NT2/D1 (cell line): ENCODE measurements around the gene SNHG17.

ENCODE experiments used
- SUZ12 ChIP-seq: IDR thresholded peaks from 2 replicates; pipeline ENCODE4 v1.6.1; 2011; ENCODE audit not compliant: insufficient read length, insufficient read depth; ENCODE audit errors: extremely low read depth
- YY1 ChIP-seq: IDR thresholded peaks from 2 replicates; pipeline ENCODE4 v1.6.1; 2011; ENCODE audit not compliant: insufficient read length, insufficient read depth
- ZNF274 ChIP-seq: IDR thresholded peaks from 2 replicates; pipeline ENCODE4 v1.6.1; 2011; ENCODE audit warnings: mild to moderate bottlenecking, low read depth, low read length

- TF ChIP-seq SUZ12, result no peak
- TF ChIP-seq ZNF274, result no peak
- TF ChIP-seq YY1, result no peak
Observed at GRCh38 chr20:38441916-38442315, 6.8 kb upstream of the SNHG17 start.
